Measurements from ENCODE around the gene APBB2.

Gene APBB2

GRCh38 chr4:41025824-41026223, 188.5 kb downstream of the APBB2 start:
- no peaks in the 10 kb centered on the region for H3F3A ChIP-seq (ENCODE audit: control insufficient read depth, insufficient read depth)
- no peak overlapping the region for H3K27ac ChIP-seq (ENCODE audit: low read depth, low read length)
- no peaks in the 10 kb centered on the region for H3K27me3 ChIP-seq (ENCODE audit: control insufficient read depth, low read length)
- no peak overlapping the region for H3K4me3 ChIP-seq (ENCODE audit: low read length)
- H3K79me2 ChIP-seq (ENCODE audit: control insufficient read depth, low read length): no peaks in the 10 kb centered on the region
- peaks cover 25% of the 10 kb centered on the region; the same call in 1 of the 2 replicates for H3K36me3 ChIP-seq (ENCODE audit: control insufficient read depth, low read length)
- no peaks in the 10 kb centered on the region for H4K20me1 ChIP-seq (ENCODE audit: control insufficient read depth, insufficient read depth, low read depth, low read length)
- no peaks in the 10 kb centered on the region for H3K4me1 ChIP-seq (ENCODE audit: control insufficient read depth, low read length)
- no peaks in the 10 kb centered on the region for H3K9me2 ChIP-seq (replicated peaks; ENCODE audit: control insufficient read depth, low read length)
- no peak overlapping the region for H3K4me2 ChIP-seq (ENCODE audit: low read length)
- peaks cover 42% of the 10 kb centered on the region; the same call in 1 of the 2 replicates for H3K9me3 ChIP-seq (ENCODE audit: control insufficient read depth, insufficient read depth, low read length)
- no peak for TF ChIP-seq EZH2phosphoT487 (IDR thresholded peaks at IDR 0.05; ENCODE audit: borderline replicate concordance, low read length)
- TF ChIP-seq CTCF (IDR thresholded peaks at IDR 0.05; ENCODE audit: low read depth, low read length, poor library complexity, severe bottlenecking): no peak

- H3K79me2 ChIP-seq (ENCODE audit: control insufficient read depth, low read length): no peaks in the 10 kb centered on the region
- H3K4me3 ChIP-seq (ENCODE audit: low read length): no peak overlapping the region
- H3K36me3 ChIP-seq (ENCODE audit: control insufficient read depth, low read length): peaks cover 22% of the 10 kb centered on the region; the same call in 1 of the 2 replicates
- H3K9me3 ChIP-seq (ENCODE audit: control insufficient read depth, insufficient read depth, low read length): peaks cover 42% of the 10 kb centered on the region; the same call in 1 of the 2 replicates
- no peak overlapping the region for H3K27ac ChIP-seq (ENCODE audit: low read depth, low read length)
- H4K20me1 ChIP-seq (ENCODE audit: control insufficient read depth, insufficient read depth, low read depth, low read length): no peaks in the 10 kb centered on the region
- no peaks in the 10 kb centered on the region for H3F3A ChIP-seq (ENCODE audit: control insufficient read depth, insufficient read depth)
- no peaks in the 10 kb centered on the region for H3K27me3 ChIP-seq (ENCODE audit: control insufficient read depth, low read length)
- no peaks in the 10 kb centered on the region for H3K9me2 ChIP-seq (replicated peaks; ENCODE audit: control insufficient read depth, low read length)
- H3K4me1 ChIP-seq (ENCODE audit: control insufficient read depth, low read length): no peaks in the 10 kb centered on the region
- H3K4me2 ChIP-seq (ENCODE audit: low read length): no peak overlapping the region
- no peak for TF ChIP-seq CTCF (IDR thresholded peaks at IDR 0.05; ENCODE audit: low read depth, low read length, poor library complexity, severe bottlenecking)
- no peak for TF ChIP-seq EZH2phosphoT487 (IDR thresholded peaks at IDR 0.05; ENCODE audit: borderline replicate concordance, low read length)
Observed at GRCh38 chr4:41024556-41025491, 189.5 kb downstream of the APBB2 start.

- no peak for TF ChIP-seq CTCF (IDR thresholded peaks at IDR 0.05; ENCODE audit: low read depth, low read length, poor library complexity, severe bottlenecking)
- TF ChIP-seq EZH2phosphoT487 (IDR thresholded peaks at IDR 0.05; ENCODE audit: borderline replicate concordance, low read length): no peak
- Histone ChIP-seq H3K79me2 (ENCODE audit: control insufficient read depth, low read length) (no peaks in the 10 kb centered on the region), H3K36me3 (ENCODE audit: control insufficient read depth, low read length) (peaks cover 11% of the 10 kb centered on the region; the same call in 1 of the 2 replicates), H3K9me3 (ENCODE audit: control insufficient read depth, insufficient read depth, low read length) (peaks cover 33% of the 10 kb centered on the region; the same call in 1 of the 2 replicates), H3K4me2 (ENCODE audit: low read length) (no peak overlapping the region), H4K20me1 (ENCODE audit: control insufficient read depth, insufficient read depth, low read depth, low read length) (no peaks in the 10 kb centered on the region), H3F3A (ENCODE audit: control insufficient read depth, insufficient read depth) (no peaks in the 10 kb centered on the region), H3K27ac (ENCODE audit: low read depth, low read length) (no peak overlapping the region), H3K9me2 (replicated peaks; ENCODE audit: control insufficient read depth, low read length) (no peaks in the 10 kb centered on the region), H3K4me1 (ENCODE audit: control insufficient read depth, low read length) (no peaks in the 10 kb centered on the region), H3K27me3 (ENCODE audit: control insufficient read depth, low read length) (no peaks in the 10 kb centered on the region), H3K4me3 (ENCODE audit: low read length) (no peak overlapping the region)
Observed at GRCh38 chr4:41022116-41022515, 192.2 kb downstream of the APBB2 start.

Data from DOHH2 (cell line).